Muscle of leg (tissue), 11 donors: ENCODE data around the gene NAA40. TPM values are rescaled to one million over a fixed set of nuclear protein-coding genes. Genes with fewer than 3 reads are reported as not detected.

Experiments used
- DNase-seq: peaks from one replicate; pipeline ENCODE4 v3.0.0; 2013
- H3K27ac ChIP-seq: one replicate; pipeline ENCODE4 v1.5.1; 2013; ENCODE audit warnings: mild to moderate bottlenecking, low read length, control low read depth
- H3K27me3 ChIP-seq: one replicate; pipeline ENCODE4 v1.6.1; 2013; ENCODE audit warnings: low read length; ENCODE audit not compliant: control insufficient read depth, insufficient read depth
- H3K36me3 ChIP-seq: one replicate; pipeline ENCODE4 v1.6.1; 2013; ENCODE audit warnings: low read length; ENCODE audit not compliant: control insufficient read depth, insufficient read depth
- H3K4me1 ChIP-seq: one replicate; pipeline ENCODE4 v1.6.1; 2013; ENCODE audit warnings: low read length; ENCODE audit not compliant: control insufficient read depth, insufficient read depth
- H3K4me3 ChIP-seq: one replicate; pipeline ENCODE4 v1.5.1; 2013; ENCODE audit warnings: low read length, control low read depth
- H3K9me3 ChIP-seq: replicated peaks from 2 replicates; pipeline ENCODE4 v1.6.1; 2013; ENCODE audit warnings: low read depth, low read length; ENCODE audit not compliant: control insufficient read depth
- WGBS: methylation state at CpG from one replicate; pipeline ENCODE4 v1.1.5; 2013; ENCODE audit warnings: missing lambda C conversion rate; ENCODE audit not compliant: insufficient coverage; 5-methylcytosine and 5-hydroxymethylcytosine counted together
- polyA plus RNA-seq, 8 donors: library from polyadenylated mRNA; unstranded; fragments of 120-200 nt; gene quantifications; one replicate each; pipeline versions ENCODE4 v1.2.1 to v1.2.3, GENCODE V29; 2013; ENCODE audit warnings: inconsistent platforms in 1 of 8, low replicate concordance in 1 of 8; ENCODE audit not compliant: insufficient read length in 8 of 8, insufficient read depth in 1 of 8
- total RNA-seq: library from RNA; stranded (reverse); fragments of 120-200 nt; gene quantifications from one replicate; pipeline ENCODE4 v1.2.4, GENCODE V29; 2013

Gene NAA40
- total and polyA plus RNA-seq, 9 donors, result 8.9 to 18.4 (median 16.1) TPM

DNA sequence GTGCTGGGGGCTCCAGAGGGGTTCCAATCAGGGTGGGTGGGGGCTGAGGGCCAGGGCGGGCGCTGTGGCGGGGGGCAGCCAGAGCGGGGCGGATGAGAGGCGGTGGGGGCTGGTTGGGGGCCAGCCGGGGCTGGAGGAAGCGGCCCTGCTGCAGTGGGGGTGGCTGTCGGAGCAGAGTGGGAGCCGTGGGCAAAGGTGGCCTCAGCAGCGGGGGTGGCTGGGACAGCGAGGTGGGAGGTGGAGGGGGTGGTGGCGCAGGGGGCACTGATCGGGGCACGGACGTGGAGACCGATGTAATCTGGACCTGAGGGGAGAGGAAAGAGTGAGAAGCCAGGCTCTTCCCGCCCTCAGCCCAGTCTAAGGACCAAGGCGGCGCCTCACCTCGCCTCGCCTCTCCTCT lies 26.9 kb upstream of the NAA40 start:
- DNase-seq, result no peak
- Histone ChIP-seq H3K4me3 (no peak overlapping the region), H3K27ac (no peak overlapping the region), H3K9me3 (no peaks in the 10 kb centered on the region), H3K36me3 (peaks cover 34% of the 10 kb centered on the region), H3K27me3 (no peaks in the 10 kb centered on the region), H3K4me1 (peaks cover 62% of the 10 kb centered on the region)
- WGBS, result 68% methylated on average over 15 of the region's 22 CpGs

DNA sequence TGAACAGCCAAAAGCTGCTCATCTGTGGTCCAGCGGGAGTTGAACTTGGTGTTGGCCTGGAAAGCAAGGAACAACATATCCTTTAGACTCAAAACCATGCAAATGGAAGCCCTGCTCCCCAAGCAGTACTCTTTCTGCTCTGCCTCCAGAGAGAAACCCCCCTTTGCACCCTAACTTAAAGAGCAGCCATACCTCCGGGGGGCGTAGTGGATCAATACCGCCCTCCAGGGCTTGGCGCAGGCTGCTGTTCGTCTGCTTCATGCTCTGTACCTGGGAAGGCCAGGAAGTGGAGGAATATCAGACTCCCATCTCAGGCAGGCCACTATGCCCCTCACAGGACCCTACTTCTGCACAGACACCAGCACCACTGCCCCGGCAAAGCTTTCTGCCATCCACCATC lies 26.1 kb upstream of the NAA40 start:
- Histone ChIP-seq H3K27ac (no peak overlapping the region), H3K4me1 (peaks cover 64% of the 10 kb centered on the region), H3K36me3 (peaks cover 29% of the 10 kb centered on the region), H3K27me3 (no peaks in the 10 kb centered on the region), H3K4me3 (no peak overlapping the region), H3K9me3 (no peaks in the 10 kb centered on the region)
- DNase-seq, result no peak
- 100% methylated on average over 1 of the region's 7 CpGs for WGBS

DNA sequence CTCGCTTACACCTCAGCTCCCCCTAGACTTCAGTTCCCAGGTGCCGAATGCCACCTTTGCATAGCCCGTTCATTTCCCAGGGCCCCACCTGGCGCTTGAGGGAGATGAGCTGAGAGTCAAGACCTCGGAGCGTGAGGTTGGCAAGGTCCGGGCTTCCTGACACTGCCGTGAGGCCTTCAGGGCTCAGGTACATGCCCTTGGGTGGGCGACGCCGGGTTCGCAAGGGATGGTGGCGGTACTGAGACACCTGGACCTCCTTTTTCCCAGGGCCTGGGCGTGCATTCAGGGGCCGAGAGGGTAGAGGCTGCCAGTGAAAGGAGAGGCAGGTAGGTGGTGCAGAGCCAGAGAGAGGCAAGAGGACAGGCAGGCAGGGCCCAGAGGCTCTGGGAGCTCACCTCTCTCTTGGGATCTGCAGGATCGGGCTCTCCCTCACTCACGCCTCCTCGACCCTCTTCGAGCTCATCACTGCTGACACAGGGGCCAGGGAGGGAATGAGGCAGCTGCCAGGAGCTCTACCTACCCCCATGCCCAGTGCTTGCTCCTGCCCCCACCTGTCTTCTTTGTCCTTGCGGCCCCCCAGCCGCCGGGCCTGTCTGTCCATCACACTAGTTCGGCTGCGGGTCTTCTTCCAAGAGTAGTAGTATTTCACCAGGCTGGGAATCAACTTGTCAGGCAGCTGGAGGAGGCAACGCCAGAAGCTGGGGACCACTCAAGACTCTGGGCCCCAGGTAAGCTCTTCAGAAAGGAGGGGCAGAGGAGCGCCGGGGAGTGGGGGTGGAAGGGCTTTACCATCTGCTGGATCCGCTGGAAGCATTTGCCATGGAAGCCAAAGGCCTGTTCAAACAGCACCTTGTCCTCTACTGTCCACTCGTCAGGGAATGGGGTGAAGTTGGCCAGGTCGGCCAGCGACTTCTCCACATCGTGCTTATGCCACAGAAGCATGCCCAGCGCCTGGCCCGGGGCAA lies 24.7 kb upstream of the NAA40 start:
- H3K4me1 ChIP-seq, result peaks cover 65% of the 10 kb centered on the region
- H3K9me3 ChIP-seq, result no peaks in the 10 kb centered on the region
- 84% methylated on average over 22 of the region's 34 CpGs for WGBS
- H3K36me3 ChIP-seq, result peaks cover 23% of the 10 kb centered on the region
- no peak overlapping the region for H3K4me3 ChIP-seq
- H3K27me3 ChIP-seq, result no peaks in the 10 kb centered on the region
- no peak overlapping the region for H3K27ac ChIP-seq
- DNase-seq, result no peak

DNA sequence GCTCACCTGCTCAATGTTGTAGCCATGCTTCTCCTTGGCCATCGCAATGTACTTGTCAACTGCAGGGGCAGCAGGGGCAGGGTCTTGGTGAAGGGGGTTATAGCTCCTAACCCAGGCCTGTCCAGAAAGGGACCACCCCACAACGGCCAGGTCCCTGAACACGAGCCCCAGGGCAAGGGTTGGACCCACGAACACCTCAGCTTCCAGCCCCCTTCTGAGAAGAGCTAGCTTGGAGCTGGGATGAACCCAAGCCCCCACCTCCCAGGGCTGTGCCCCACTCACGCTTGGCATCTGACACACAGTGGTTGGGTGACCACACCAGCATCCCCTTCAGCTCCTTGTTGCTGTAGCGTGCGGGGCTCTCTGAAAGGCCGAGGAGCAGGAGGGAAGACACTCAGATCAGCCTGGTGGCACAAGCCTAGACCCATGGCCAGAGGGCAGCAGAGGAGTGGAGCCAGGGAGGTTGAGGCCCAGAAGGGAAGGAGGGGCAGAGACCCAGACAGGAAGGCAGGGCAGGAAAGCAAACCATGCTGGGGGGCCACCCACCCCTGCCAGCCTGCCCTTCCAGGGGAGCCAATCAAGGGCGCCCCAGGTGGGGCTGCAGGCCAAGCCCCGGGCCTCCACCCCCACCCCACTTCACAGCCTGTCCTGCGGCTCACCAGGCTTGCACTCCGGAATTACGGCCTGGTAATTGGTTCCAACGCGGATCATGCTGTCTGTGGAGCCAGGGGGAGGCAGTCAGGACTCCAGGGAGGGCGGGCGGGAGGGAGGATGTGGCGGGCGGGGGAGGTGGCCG lies 23.7 kb upstream of the NAA40 start:
- Histone ChIP-seq H3K27me3 (no peaks in the 10 kb centered on the region), H3K4me3 (peak overlapping the region; percentile 69), H3K9me3 (no peaks in the 10 kb centered on the region), H3K27ac (peak overlapping the region; percentile 13), H3K4me1 (peaks cover 65% of the 10 kb centered on the region), H3K36me3 (peaks cover 23% of the 10 kb centered on the region)
- no peak for DNase-seq
- WGBS, result 54% methylated on average over 7 of the region's 20 CpGs

GRCh38 chr11:63915961-63916836 lies 22.6 kb upstream of the NAA40 start:
- Histone ChIP-seq H3K4me1 (peaks cover 68% of the 10 kb centered on the region), H3K9me3 (no peaks in the 10 kb centered on the region), H3K36me3 (peaks cover 23% of the 10 kb centered on the region), H3K27me3 (no peaks in the 10 kb centered on the region), H3K27ac (no peak overlapping the region), H3K4me3 (peak overlapping the region; percentile 69)
- WGBS, result 2% methylated on average over 56 of the region's 56 CpGs
- DNase-seq, result peak; percentile 57

DNA sequence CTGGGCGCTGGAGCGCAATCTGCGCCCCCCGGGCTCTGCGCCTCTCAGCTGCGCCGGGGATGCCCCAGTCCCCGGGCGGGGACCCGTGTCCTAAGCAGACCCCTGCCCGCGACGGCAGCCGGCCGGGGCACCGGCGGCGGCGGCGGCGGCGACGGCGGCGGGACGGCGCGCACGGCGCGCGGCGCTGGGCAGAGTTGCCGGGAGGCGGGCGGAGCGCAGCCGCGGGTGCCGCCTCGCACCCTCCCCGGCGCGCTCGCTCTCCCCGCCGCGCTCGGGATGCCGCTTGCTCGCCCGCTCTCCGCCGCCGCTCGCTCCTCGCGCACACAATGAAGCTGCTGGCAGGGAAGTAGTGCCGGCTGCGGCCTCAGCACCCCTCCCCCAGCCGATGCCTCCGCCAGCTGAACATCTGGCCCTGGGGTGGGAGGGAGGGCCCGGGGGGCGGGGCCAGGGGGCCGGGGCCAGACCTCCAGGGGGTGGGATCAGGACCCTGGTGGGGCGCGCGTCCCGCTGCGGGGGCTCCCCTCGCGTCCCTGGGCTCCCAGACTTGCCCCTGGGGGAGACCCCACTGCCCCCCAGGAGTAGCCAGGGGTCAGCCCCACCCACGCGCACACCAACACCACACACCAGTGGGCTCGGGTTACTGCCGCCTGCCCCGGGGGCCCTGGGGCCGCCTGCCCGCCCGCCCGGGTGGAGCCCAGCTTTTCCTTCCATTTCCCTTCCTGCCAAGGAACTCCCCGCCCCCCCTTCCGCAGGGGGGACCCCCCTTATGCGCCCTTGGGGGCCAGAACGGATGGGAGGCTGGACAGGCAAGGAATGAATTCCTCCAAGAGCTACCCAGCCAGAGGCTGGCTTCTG lies 21.7 kb upstream of the NAA40 start, which contains the start of gene RCOR2:
TSS of gene RCOR2 (minus strand) at position 328 of the 855 bp plus-strand sequence. CDS start 708 bp downstream, outside the sequence.
- WGBS, result 0% methylated on average over 65 of the region's 85 CpGs
- H3K27ac ChIP-seq, result peak within 1 kb of the TSS; percentile 87
- H3K36me3 ChIP-seq, result peaks cover 20% of the 10 kb centered on the region
- H3K27me3 ChIP-seq, result no peaks in the 10 kb centered on the region
- peak; percentile 95 for DNase-seq
- H3K4me3 ChIP-seq, result peak within 1 kb of the TSS; percentile 69
- no peaks in the 10 kb centered on the region for H3K9me3 ChIP-seq
- H3K4me1 ChIP-seq, result peaks cover 64% of the 10 kb centered on the region

DNA sequence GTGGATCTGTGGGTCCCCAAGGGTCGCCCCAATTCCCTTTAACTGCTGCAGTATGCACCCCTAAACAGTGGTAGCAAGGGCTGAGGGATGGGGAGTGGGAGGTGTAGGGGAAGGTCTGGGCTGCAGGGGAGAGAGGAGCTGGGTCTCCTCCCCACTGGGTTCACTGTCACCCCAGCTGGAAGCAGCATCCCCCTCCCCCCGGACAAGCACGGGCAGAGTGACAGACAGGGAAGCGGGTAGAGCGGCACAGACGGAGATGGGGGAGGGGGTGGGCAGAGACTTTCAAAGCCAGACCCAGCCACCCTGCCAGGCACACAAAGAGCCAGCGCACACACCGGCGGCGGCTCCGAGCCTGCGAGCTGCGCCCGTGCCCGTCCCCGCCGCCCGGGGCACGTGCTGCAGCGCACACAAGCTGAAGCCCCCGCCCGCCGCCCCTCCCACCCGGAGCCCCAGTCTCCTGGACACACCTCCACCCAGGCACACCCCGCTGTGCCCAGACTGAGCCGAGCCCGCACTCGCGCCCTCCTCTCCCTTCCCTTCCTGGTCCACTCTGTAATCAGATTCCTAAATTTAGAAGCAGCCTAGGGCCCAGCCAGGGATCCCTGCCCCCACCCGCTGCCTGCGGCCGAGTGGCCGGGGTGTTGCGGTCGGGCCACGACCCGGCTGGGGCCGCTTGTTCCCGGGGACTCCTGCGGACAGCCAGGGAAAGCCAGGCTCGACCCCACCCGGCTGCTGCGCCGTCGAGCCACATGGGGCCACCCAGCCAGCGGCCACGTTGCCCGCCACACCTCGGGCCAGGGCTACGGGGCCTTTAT lies 20.9 kb upstream of the NAA40 start:
- H3K4me1 ChIP-seq, result peaks cover 64% of the 10 kb centered on the region
- under 1% methylated on average over 44 of the region's 50 CpGs for WGBS
- H3K9me3 ChIP-seq, result no peaks in the 10 kb centered on the region
- peak; percentile 87 for DNase-seq
- H3K27me3 ChIP-seq, result no peaks in the 10 kb centered on the region
- peaks cover 13% of the 10 kb centered on the region for H3K36me3 ChIP-seq
- H3K27ac ChIP-seq, result peak overlapping the region; percentile 87
- peak overlapping the region; percentile 51 for H3K4me3 ChIP-seq

GRCh38 chr11:63918507-63919191 lies 20.2 kb upstream of the NAA40 start:
- Histone ChIP-seq H3K27ac (peak overlapping the region; percentile 87), H3K4me1 (peaks cover 64% of the 10 kb centered on the region), H3K36me3 (peaks cover 11% of the 10 kb centered on the region), H3K4me3 (peak overlapping the region; percentile 13), H3K9me3 (no peaks in the 10 kb centered on the region), H3K27me3 (no peaks in the 10 kb centered on the region)
- peak; percentile 94 for DNase-seq
- 19% methylated on average over 6 of the region's 9 CpGs for WGBS
